Keratinocyte (primary cell): ENCODE measurements around the gene BHLHA9.
A peak's percentile ranks its signal among the peaks of the same experiment; 100 is the strongest.

ENCODE experiments used
- EZH2 ChIP-seq: IDR thresholded peaks from one replicate; pipeline ENCODE4 v1.6.1; 2012; ENCODE audit warnings: inconsistent platforms, mild to moderate bottlenecking, low read length, moderate library complexity
- TF ChIP-seq, protein P1 (sequence below), 3 experiments: IDR thresholded peaks in 1 of 3; conservative IDR thresholded peaks in 1 of 3; optimal IDR thresholded peaks in 1 of 3; 2 replicates in 2 of 3; 3 replicates in 1 of 3; pipeline versions ENCODE3 to v1.5.1; 2011; ENCODE audit warnings: low read length in 3 of 3, mild to moderate bottlenecking in 3 of 3, moderate library complexity in 2 of 3, control low read depth in 1 of 3, inconsistent platforms in 1 of 3; ENCODE audit not compliant: insufficient read depth in 2 of 3; ENCODE audit errors: extremely low read depth in 1 of 3

DNA sequence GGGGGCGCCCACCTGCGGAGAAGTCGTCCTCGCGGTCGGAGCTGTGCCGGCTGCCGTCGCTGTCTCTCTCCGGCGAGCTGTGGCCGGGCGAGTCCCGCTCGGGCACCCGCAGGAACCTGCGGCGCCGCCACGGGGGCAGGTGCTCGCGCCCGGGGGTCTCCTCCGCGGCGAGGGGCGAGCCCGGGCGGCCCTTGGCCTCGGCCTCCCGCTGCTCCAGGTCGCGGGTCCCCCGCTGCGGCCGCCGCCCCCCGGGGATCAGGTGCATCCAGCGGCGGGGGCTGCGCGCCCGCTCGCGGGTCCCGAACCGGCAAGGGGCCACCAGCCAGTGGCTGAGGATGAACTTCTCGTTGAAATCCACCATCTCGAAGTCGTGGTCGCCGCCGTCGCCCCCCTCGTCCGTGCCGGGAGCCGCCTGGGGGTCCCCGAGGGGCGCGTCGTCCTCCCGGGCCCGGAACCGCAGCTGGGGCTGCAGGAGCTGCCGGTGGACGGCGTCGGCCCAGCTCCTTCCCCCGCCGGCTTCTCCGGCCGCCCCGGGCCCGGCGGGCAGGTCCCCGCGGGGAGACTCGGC, 41.4 kb upstream of the BHLHA9 start:
- TF ChIP-seq, protein P1, sequence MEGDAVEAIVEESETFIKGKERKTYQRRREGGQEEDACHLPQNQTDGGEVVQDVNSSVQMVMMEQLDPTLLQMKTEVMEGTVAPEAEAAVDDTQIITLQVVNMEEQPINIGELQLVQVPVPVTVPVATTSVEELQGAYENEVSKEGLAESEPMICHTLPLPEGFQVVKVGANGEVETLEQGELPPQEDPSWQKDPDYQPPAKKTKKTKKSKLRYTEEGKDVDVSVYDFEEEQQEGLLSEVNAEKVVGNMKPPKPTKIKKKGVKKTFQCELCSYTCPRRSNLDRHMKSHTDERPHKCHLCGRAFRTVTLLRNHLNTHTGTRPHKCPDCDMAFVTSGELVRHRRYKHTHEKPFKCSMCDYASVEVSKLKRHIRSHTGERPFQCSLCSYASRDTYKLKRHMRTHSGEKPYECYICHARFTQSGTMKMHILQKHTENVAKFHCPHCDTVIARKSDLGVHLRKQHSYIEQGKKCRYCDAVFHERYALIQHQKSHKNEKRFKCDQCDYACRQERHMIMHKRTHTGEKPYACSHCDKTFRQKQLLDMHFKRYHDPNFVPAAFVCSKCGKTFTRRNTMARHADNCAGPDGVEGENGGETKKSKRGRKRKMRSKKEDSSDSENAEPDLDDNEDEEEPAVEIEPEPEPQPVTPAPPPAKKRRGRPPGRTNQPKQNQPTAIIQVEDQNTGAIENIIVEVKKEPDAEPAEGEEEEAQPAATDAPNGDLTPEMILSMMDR (optimal IDR thresholded peaks at IDR 0.05 in 1 of 3, IDR thresholded peaks at IDR 0.05 in 1 of 3, conservative IDR thresholded peaks at IDR 0.05 in 1 of 3; ENCODE audit: extremely low read depth in 1 of 3, insufficient read depth in 2 of 3, low read length in 3 of 3): no peak
- peak; percentile 98 for TF ChIP-seq EZH2
